ENCODE results near the gene QARS1. TPM values are rescaled to one million over a fixed set of nuclear protein-coding genes. Genes with fewer than 3 reads are reported as not detected.

Gene QARS1
- total RNA-seq, 2 experiments from 2014 or later = 310 to 355 TPM

GRCh38 chr3:49133226-49133951 lies 28.8 kb upstream of the QARS1 start:
- H3K79me2 ChIP-seq (ENCODE audit: insufficient read depth, low read depth, low read length) = no peaks in the 10 kb centered on the region
- H3K4me2 ChIP-seq (ENCODE audit: low read length) = no peak overlapping the region
- H3K27ac ChIP-seq (ENCODE audit: low read depth, low read length, poor library complexity, severe bottlenecking) = no peak overlapping the region
- ChIA-PET CTCF (ENCODE audit: unreplicated experiment) (no interaction called here), POLR2A (interaction anchor here (0.5 kb wide), 1 partner anchor 1612 kb away, joined by 3 read pairs; no protein-coding TSS in a partner anchor)
- DNase-seq (ENCODE audit: low spot score) = no peak
- intact Hi-C loops (cut with micrococcal nuclease; ENCODE audit: unreplicated experiment) = no loop called here
- H4K20me1 ChIP-seq (ENCODE audit: insufficient read depth, low read length) = no peaks in the 10 kb centered on the region
- H2AFZ ChIP-seq (ENCODE audit: low read length) = no peak overlapping the region
- H3K4me1 ChIP-seq (ENCODE audit: insufficient read depth, low read length, poor library complexity, severe bottlenecking) = peaks cover 9% of the 10 kb centered on the region
- no peaks in the 10 kb centered on the region for H3K9me3 ChIP-seq (ENCODE audit: low read length)
- H3K4me3 ChIP-seq (ENCODE audit: low read depth, low read length, poor library complexity, severe bottlenecking) = no peak overlapping the region
- H3K9me2 ChIP-seq (ENCODE audit: insufficient read depth, low read length) = no peaks in the 10 kb centered on the region
- no TSS peak for BruUV-seq (replicated peaks)
- H3K36me3 ChIP-seq (ENCODE audit: insufficient read depth, low read length) = no peaks in the 10 kb centered on the region
- TF ChIP-seq, protein P1, sequence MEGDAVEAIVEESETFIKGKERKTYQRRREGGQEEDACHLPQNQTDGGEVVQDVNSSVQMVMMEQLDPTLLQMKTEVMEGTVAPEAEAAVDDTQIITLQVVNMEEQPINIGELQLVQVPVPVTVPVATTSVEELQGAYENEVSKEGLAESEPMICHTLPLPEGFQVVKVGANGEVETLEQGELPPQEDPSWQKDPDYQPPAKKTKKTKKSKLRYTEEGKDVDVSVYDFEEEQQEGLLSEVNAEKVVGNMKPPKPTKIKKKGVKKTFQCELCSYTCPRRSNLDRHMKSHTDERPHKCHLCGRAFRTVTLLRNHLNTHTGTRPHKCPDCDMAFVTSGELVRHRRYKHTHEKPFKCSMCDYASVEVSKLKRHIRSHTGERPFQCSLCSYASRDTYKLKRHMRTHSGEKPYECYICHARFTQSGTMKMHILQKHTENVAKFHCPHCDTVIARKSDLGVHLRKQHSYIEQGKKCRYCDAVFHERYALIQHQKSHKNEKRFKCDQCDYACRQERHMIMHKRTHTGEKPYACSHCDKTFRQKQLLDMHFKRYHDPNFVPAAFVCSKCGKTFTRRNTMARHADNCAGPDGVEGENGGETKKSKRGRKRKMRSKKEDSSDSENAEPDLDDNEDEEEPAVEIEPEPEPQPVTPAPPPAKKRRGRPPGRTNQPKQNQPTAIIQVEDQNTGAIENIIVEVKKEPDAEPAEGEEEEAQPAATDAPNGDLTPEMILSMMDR (conservative IDR thresholded peaks at IDR 0.05; ENCODE audit: low read length) = no peak
- no peak for TF ChIP-seq EZH2phosphoT487 (IDR thresholded peaks at IDR 0.05; ENCODE audit: borderline replicate concordance, low read depth, low read length)

- no peaks in the 10 kb centered on the region for H3K9me2 ChIP-seq (ENCODE audit: insufficient read depth, low read length)
- no peaks in the 10 kb centered on the region for H4K20me1 ChIP-seq (ENCODE audit: insufficient read depth, low read length)
- no peak within 1 kb of the TSS for H3K4me3 ChIP-seq (ENCODE audit: low read depth, low read length, poor library complexity, severe bottlenecking)
- H3K79me2 ChIP-seq (ENCODE audit: insufficient read depth, low read depth, low read length) = no peaks in the 10 kb centered on the region
- no peak for DNase-seq (ENCODE audit: low spot score)
- no peak within 1 kb of the TSS for H2AFZ ChIP-seq (ENCODE audit: low read length)
- ChIA-PET POLR2A (interaction anchor here (0.5 kb wide), 1 partner anchor 1613 kb away, joined by 3 read pairs; no protein-coding TSS in a partner anchor), CTCF (ENCODE audit: unreplicated experiment) (no interaction called here)
- no peak within 1 kb of the TSS for H3K4me2 ChIP-seq (ENCODE audit: low read length)
- intact Hi-C loops (cut with micrococcal nuclease; ENCODE audit: unreplicated experiment) = no loop called here
- TF ChIP-seq, protein P1 (conservative IDR thresholded peaks at IDR 0.05; ENCODE audit: low read length) = no peak
- no peak for TF ChIP-seq EZH2phosphoT487 (IDR thresholded peaks at IDR 0.05; ENCODE audit: borderline replicate concordance, low read depth, low read length)
- no peaks in the 10 kb centered on the region for H3K9me3 ChIP-seq (ENCODE audit: low read length)
- no peaks in the 10 kb centered on the region for H3K36me3 ChIP-seq (ENCODE audit: insufficient read depth, low read length)
- H3K27ac ChIP-seq (ENCODE audit: low read depth, low read length, poor library complexity, severe bottlenecking) = no peak within 1 kb of the TSS
- H3K4me1 ChIP-seq (ENCODE audit: insufficient read depth, low read length, poor library complexity, severe bottlenecking) = peaks cover 9% of the 10 kb centered on the region
- BruUV-seq (replicated peaks) = no TSS peak
Observed at GRCh38 chr3:49132437-49133225, 28.1 kb upstream of the QARS1 start, which contains the start of gene LAMB2. TSS of gene LAMB2 (minus strand) at chr3:49133050. CDS start at chr3:49132867, 183 bp downstream.

All from OCI-LY7 (cell line).